ENCODE results near the gene AURKAIP1. TPM values are rescaled to one million over a fixed set of nuclear protein-coding genes. Genes with fewer than 3 reads are reported as not detected.
A peak's percentile ranks its signal among the peaks of the same experiment; 100 is the strongest.

The AURKAIP1 gene
- total and polyA plus RNA-seq, 2 of the 13 experiments (the other 11 are each of a cell fraction or from before 2014, with no cell fraction given), result 69.5 to 175 TPM

GRCh38 chr1:1359664-1360468 is 15.1 kb downstream of the AURKAIP1 start (continued):
- TF ChIP-seq ZBTB40 (IDR thresholded peaks at IDR 0.05) (no peak), ZBTB40 (CRISPR knock-in tag; IDR thresholded peaks at IDR 0.05) (peak; percentile 47; the same call in 1 of the 2 replicates), ZFX (CRISPR knock-in tag; IDR thresholded peaks at IDR 0.05; ENCODE audit: low read depth) (peak; percentile 95), GABPB1 (CRISPR knock-in tag; IDR thresholded peaks at IDR 0.05) (peak; percentile 44; the same call in 1 of the 2 replicates), ZNF772 (CRISPR knock-in tag; IDR thresholded peaks at IDR 0.05) (peak; percentile 48; the same call in 1 of the 2 replicates), ZFP36 (IDR thresholded peaks at IDR 0.05; ENCODE audit: borderline replicate concordance, low read depth, low read length, partially characterized antibody) (no peak), SOX6 (IDR thresholded peaks at IDR 0.05) (no peak), SOX6 (CRISPR knock-in tag; IDR thresholded peaks at IDR 0.05) (peak; percentile 97), ZNF253 (CRISPR knock-in tag; IDR thresholded peaks at IDR 0.05; ENCODE audit: borderline replicate concordance) (0 out of 2 replicates have a peak, but pooled peaks have one; percentile 14), SRY (CRISPR knock-in tag; IDR thresholded peaks at IDR 0.05) (peak; percentile 76; the same call in 1 of the 2 replicates), TCF7 (IDR thresholded peaks at IDR 0.05; ENCODE audit: low read depth) (peak; percentile 74), ZNF274 (CRISPR knock-in tag; IDR thresholded peaks at IDR 0.05) (peak; percentile 64), RORA (CRISPR knock-in tag; IDR thresholded peaks at IDR 0.05) (no peak), IRX3 (CRISPR knock-in tag; IDR thresholded peaks at IDR 0.05; ENCODE audit: borderline replicate concordance, low read depth) (0 out of 2 replicates have a peak, but pooled peaks have one; percentile 68), KMT2A (CRISPR knock-in tag; IDR thresholded peaks at IDR 0.05) (peak; percentile 21; the same call in 1 of the 2 replicates)
